GM19455 (cell line): ENCODE measurements around the gene TOR1AIP1.
"Not testable (repeated sequence)": the region's sequence is repeated elsewhere in the genome, so short reads cannot be mapped to it uniquely, and the experiment has no call there.

Experiments
- ATAC-seq: cut with Tn5 transposase; IDR thresholded peaks from one replicate; pipeline ENCODE4 v1.9.1; 2021; ENCODE audit not compliant: unreplicated experiment

TOR1AIP1 gene

GRCh38 chr1:179882253-179883039 is at the start of gene TOR1AIP1:
TSS of gene TOR1AIP1 (plus strand) at chr1:179882285. CDS start at chr1:179882503, 218 bp downstream.
- peak; percentile 73 for ATAC-seq

GRCh38 chr1:179836686-179837445 is 45.2 kb upstream of the TOR1AIP1 start:
- ATAC-seq, result not testable (repeated sequence)

- no peak for ATAC-seq
These were observed 42.0 kb upstream of the TOR1AIP1 start for GRCh38 chr1:179840107-179840506.

- ATAC-seq, result no peak
These were observed 33.9 kb upstream of the TOR1AIP1 start for GRCh38 chr1:179848233-179848632.

GRCh38 chr1:179853102-179853501 is 29.0 kb upstream of the TOR1AIP1 start:
- ATAC-seq, result no peak

GRCh38 chr1:179855831-179856230 is 26.3 kb upstream of the TOR1AIP1 start:
- ATAC-seq, result not testable (repeated sequence)

- no peak for ATAC-seq
These were observed 25.8 kb upstream of the TOR1AIP1 start for GRCh38 chr1:179856296-179856695.

- ATAC-seq, result no peak
These were observed 25.1 kb upstream of the TOR1AIP1 start for GRCh38 chr1:179857009-179857408.

GRCh38 chr1:179860652-179861051 is 21.4 kb upstream of the TOR1AIP1 start:
- ATAC-seq, result no peak

GRCh38 chr1:179865377-179865776 is 16.7 kb upstream of the TOR1AIP1 start:
- no peak for ATAC-seq

- no peak for ATAC-seq
These were observed 15.5 kb upstream of the TOR1AIP1 start for GRCh38 chr1:179866616-179867015.

- ATAC-seq, result no peak
These were observed 14.4 kb upstream of the TOR1AIP1 start for GRCh38 chr1:179867493-179868330.

GRCh38 chr1:179870870-179871269 is 11.2 kb upstream of the TOR1AIP1 start:
- ATAC-seq, result no peak

- no peak for ATAC-seq
These were observed 10.1 kb upstream of the TOR1AIP1 start for GRCh38 chr1:179871940-179872339.

GRCh38 chr1:179872558-179872957 is 9.5 kb upstream of the TOR1AIP1 start:
- ATAC-seq, result no peak

- ATAC-seq, result no peak
These were observed 8.6 kb upstream of the TOR1AIP1 start for GRCh38 chr1:179873438-179873851.

- ATAC-seq, result no peak
These were observed 6.3 kb upstream of the TOR1AIP1 start for GRCh38 chr1:179875596-179876299.

GRCh38 chr1:179876300-179876715 is 5.8 kb upstream of the TOR1AIP1 start:
- no peak for ATAC-seq

GRCh38 chr1:179877586-179878265 is 4.4 kb upstream of the TOR1AIP1 start, which contains the start of gene TOR1AIP2:
TSS of gene TOR1AIP2 (minus strand) at chr1:179877803. CDS start at chr1:179852665, 25,138 bp downstream.
- ATAC-seq, result peak; percentile 61

GRCh38 chr1:179879797-179880196 is 2.3 kb upstream of the TOR1AIP1 start:
- ATAC-seq, result no peak
